ENCODE data around the gene CTR9.

- TF ChIP-seq CTCF (IDR thresholded peaks at IDR 0.05) (no peak), POLR2A (IDR thresholded peaks at IDR 0.05) (no peak)
Observed at GRCh38 chr11:10771457-10771856, 20.4 kb downstream of the CTR9 start.

Data from heart left ventricle (tissue), 13 donors.